HepG2 (cell line): ENCODE measurements around the gene EMILIN1. TPM values are rescaled to one million over a fixed set of nuclear protein-coding genes. Genes with fewer than 3 reads are reported as not detected.

Experiments
- ATAC-seq: fragments of 200-7000 bp; cut with Tn5 transposase; 3 replicates; pipeline ENCODE4 v1.9.1; 2020; ENCODE audit warnings: mild to moderate bottlenecking, moderate library complexity
- BruUV-seq: library from RNA; stranded (reverse); fragments of 400-500 nt; replicated peaks from 2 replicates; lab custom pipeline; 2021; lab: Mats Ljungman, UMichigan
- CTCF ChIA-PET: fragments of 300-600 bp; formaldehyde crosslinking; extraction: SDS; loops from one replicate; lab custom pipeline; 2021; ENCODE audit warnings: low total read pairs, inconsistent platforms, low intra/inter-chr PET ratio; lab: Yijun Ruan, JAX
- POLR2A ChIA-PET: fragments of 350-600 bp; sonication (Branson Sonifier 250); formaldehyde crosslinking; loops from one replicate; lab custom pipeline; 2020; ENCODE audit warnings: antibody characterized with exemption, inconsistent platforms; lab: Yijun Ruan, JAX
- DNase-seq: peaks from one replicate; pipeline ENCODE4 v3.0.0-alpha.2; 2015; ENCODE audit warnings: low spot score
- FAIRE-seq: peaks from 3 replicates; lab custom pipeline; 2011; peaks lifted over from hg19 to GRCh38; lab: Jason Lieb, UNC
- H2AFZ ChIP-seq: one replicate; pipeline ENCODE4 v1.6.1; 2011; ENCODE audit warnings: low read length, inconsistent platforms
- H3K27ac ChIP-seq: fragments of 300-600 bp; 3 replicates; pipeline ENCODE4 v1.8.0; 2011; ENCODE audit warnings: mixed run types, mild to moderate bottlenecking, mixed read lengths, low read length, inconsistent platforms; ENCODE audit not compliant: insufficient read depth; ENCODE audit errors: extremely low read length
- H3K27me3 ChIP-seq, 2 experiments: fragments of 200-600 bp in 1 of 2; 2 replicates in 1 of 2; 3 replicates in 1 of 2; pipeline versions ENCODE4 v1.6.0 to v1.8.0; 2011; ENCODE audit warnings: low read length in 2 of 2, mild to moderate bottlenecking in 2 of 2, moderate library complexity in 2 of 2, inconsistent platforms in 1 of 2; ENCODE audit not compliant: insufficient read depth in 2 of 2, control insufficient read depth in 1 of 2
- H3K36me3 ChIP-seq, 2 experiments: fragments of 200-600 bp in 1 of 2; replicated peaks in 1 of 2; 2 replicates in 1 of 2; 3 replicates in 1 of 2; pipeline versions ENCODE4 v1.5.1 to v1.8.0; 2011; ENCODE audit warnings: low read length in 2 of 2, inconsistent platforms in 1 of 2; ENCODE audit not compliant: insufficient read depth in 2 of 2, control insufficient read depth in 1 of 2
- H3K4me1 ChIP-seq: 2 replicates; pipeline ENCODE4 v1.5.1; 2012; ENCODE audit warnings: low read length, inconsistent platforms; ENCODE audit not compliant: insufficient read depth
- H3K4me2 ChIP-seq: 2 replicates; pipeline ENCODE4 v1.6.0; 2011; ENCODE audit warnings: low read depth, low read length, inconsistent platforms
- H3K4me3 ChIP-seq, 3 experiments: fragments of 200-600 bp in 1 of 3; sonication (generic), shearing (Covaris generic) in 1 of 3; replicated peaks in 1 of 3; 2 replicates each; pipeline ENCODE4 v1.5.1; 2011 to 2016; ENCODE audit warnings: low read length in 3 of 3, inconsistent platforms in 2 of 3, low read depth in 2 of 3, mild to moderate bottlenecking in 2 of 3, control low read depth in 1 of 3, mixed read lengths in 1 of 3; ENCODE audit not compliant: insufficient read depth in 1 of 3
- H3K79me2 ChIP-seq: one replicate; pipeline ENCODE4 v1.6.1; 2011; ENCODE audit warnings: low read length, inconsistent platforms; ENCODE audit not compliant: insufficient read depth
- H3K9ac ChIP-seq: 2 replicates; pipeline ENCODE4 v1.6.0; 2011; ENCODE audit warnings: mild to moderate bottlenecking, low read depth, low read length, inconsistent platforms; ENCODE audit not compliant: insufficient read depth
- H3K9me3 ChIP-seq: 2 replicates; pipeline ENCODE4 v1.5.1; 2012; ENCODE audit warnings: mild to moderate bottlenecking, low read length
- H4K20me1 ChIP-seq: 2 replicates; pipeline ENCODE4 v1.6.0; 2011; ENCODE audit warnings: inconsistent platforms, mild to moderate bottlenecking, low read length, moderate library complexity; ENCODE audit not compliant: insufficient read depth
- DNMT1 ChIP-seq: sonication (generic); formaldehyde crosslinking; IDR thresholded peaks from 2 replicates; pipeline ENCODE4 v1.5.1; 2020; ENCODE audit warnings: mild to moderate bottlenecking, missing genetic modification reagents
- ERF ChIP-seq: IDR thresholded peaks from 2 replicates; pipeline ENCODE4 v1.6.1; 2018; ENCODE audit warnings: missing biosample characterization, missing genetic modification reagents
- POLR2G ChIP-seq: fragments of 200-400 bp; formaldehyde crosslinking; IDR thresholded peaks from 2 replicates; pipeline ENCODE4 v1.6.1; 2018; ENCODE audit warnings: mild to moderate bottlenecking, low read depth, low read length, moderate library complexity
- RBFOX2 ChIP-seq: fragments of 200-400 bp; formaldehyde crosslinking; IDR thresholded peaks from 2 replicates; pipeline ENCODE4 v1.6.1; 2017; ENCODE audit warnings: low read depth, mild to moderate bottlenecking, low read length
- RFX3 ChIP-seq: IDR thresholded peaks from 2 replicates; pipeline ENCODE4 v1.6.1; 2016; ENCODE audit warnings: missing biosample characterization, missing genetic modification reagents
- SETDB1 ChIP-seq: sonication (generic); formaldehyde crosslinking; IDR thresholded peaks from 2 replicates; pipeline ENCODE4 v1.5.1; 2020; ENCODE audit warnings: missing genetic modification reagents, mild to moderate bottlenecking, borderline replicate concordance
- SP1 ChIP-seq, 2 experiments: fragments of 450-650 bp in 1 of 2; sonication (generic) in 1 of 2; formaldehyde crosslinking in 1 of 2; IDR thresholded peaks; 2 replicates each; pipeline versions ENCODE4 v1.4.0 to v1.6.1; 2016 to 2020; ENCODE audit warnings: missing genetic modification reagents in 1 of 2
- TRIM24 ChIP-seq: sonication (generic); formaldehyde crosslinking; IDR thresholded peaks from 2 replicates; pipeline ENCODE4 v1.8.0; 2022; ENCODE audit warnings: mild to moderate bottlenecking, missing genetic modification reagents
- YEATS2 ChIP-seq: sonication (generic); formaldehyde crosslinking; IDR thresholded peaks from 2 replicates; pipeline ENCODE4 v1.4.0; 2020; ENCODE audit warnings: missing genetic modification reagents, borderline replicate concordance
- ZNF367 ChIP-seq: sonication (generic); formaldehyde crosslinking; IDR thresholded peaks from 2 replicates; pipeline ENCODE4 v1.4.0; 2020; ENCODE audit warnings: missing genetic modification reagents, borderline replicate concordance
- ZNF431 ChIP-seq: sonication (generic); formaldehyde crosslinking; IDR thresholded peaks from 2 replicates; pipeline ENCODE4 v1.9.0; 2022; ENCODE audit warnings: missing genetic modification reagents, low read depth, mild to moderate bottlenecking, borderline replicate concordance
- ZNF709 ChIP-seq: sonication (generic); formaldehyde crosslinking; IDR thresholded peaks from 2 replicates; pipeline ENCODE4 v1.5.0; 2020; ENCODE audit warnings: mild to moderate bottlenecking, missing genetic modification reagents
- ZNF720 ChIP-seq: sonication (generic); formaldehyde crosslinking; IDR thresholded peaks from 2 replicates; pipeline ENCODE4 v1.4.0; 2020; ENCODE audit warnings: missing genetic modification reagents
- ZNF749 ChIP-seq: sonication (generic); formaldehyde crosslinking; IDR thresholded peaks from 2 replicates; pipeline ENCODE4 v1.8.0; 2022; ENCODE audit warnings: mild to moderate bottlenecking, missing genetic modification reagents, moderate library complexity, borderline replicate concordance
- WGBS: methylation state at CpG from one replicate; pipeline ENCODE4 v1.1.6; 2017; ENCODE audit warnings: low lambda C conversion rate; 5-methylcytosine and 5-hydroxymethylcytosine counted together
- in situ Hi-C: cut with HindIII; loops from 2 replicates; pipeline ENCODE4 v1.10.0; 2017; ENCODE audit warnings: low pct_unique_long_range_greater_than_20kb; ENCODE audit not compliant: extremely low pct_ligation_motif_present
- intact Hi-C: fragments of 100-400 bp; cut with micrococcal nuclease; formaldehyde crosslinking; loops from one replicate; pipeline ENCODE4 v1.10.0; 2022; ENCODE audit not compliant: unreplicated experiment
- polyA plus RNA-seq, 8 experiments: library from polyadenylated mRNA; depleted of rRNA in 3 of 8; stranded (reverse) in 7 of 8; unstranded in 1 of 8; fragments of >200 nt; fragmentation: Illumina TruSeq in 4 of 8; extraction: Trizol in 4 of 8; gene quantifications; 2 replicates each; pipeline versions ENCODE4 v1.2.1 to v1.2.3, GENCODE V29; 2011 to 2016; ENCODE audit warnings: low read depth in 4 of 8, missing spikeins in 1 of 8, mixed read lengths in 1 of 8; ENCODE audit not compliant: insufficient read depth in 1 of 8
- total RNA-seq, 5 experiments: library from RNA; depleted of rRNA; stranded (reverse); fragments of >200 nt; fragmentation: Illumina TruSeq; extraction: Trizol; gene quantifications; 2 replicates each; pipeline ENCODE4 v1.2.3, GENCODE V29; 2016; ENCODE audit warnings: low read depth in 1 of 5
- TF ChIP-seq, protein P1 (sequence below): IDR thresholded peaks from 2 replicates; pipeline ENCODE4 v1.6.1; 2016; ENCODE audit warnings: mild to moderate bottlenecking
- TF ChIP-seq, protein P2 (sequence below): sonication (generic); formaldehyde crosslinking; IDR thresholded peaks from 2 replicates; pipeline ENCODE4 v1.8.0; 2022; ENCODE audit warnings: mild to moderate bottlenecking, missing genetic modification reagents
- TF ChIP-seq, protein P3 (sequence below): IDR thresholded peaks from 2 replicates; pipeline ENCODE4 v1.6.1; 2018; ENCODE audit warnings: missing genetic modification reagents, mild to moderate bottlenecking, missing compliant biosample characterization
- TF ChIP-seq, protein P4 (sequence below): sonication (generic); formaldehyde crosslinking; IDR thresholded peaks from 2 replicates; pipeline ENCODE4 v1.5.0; 2020; ENCODE audit warnings: missing genetic modification reagents

EMILIN1 gene
- total and polyA plus RNA-seq, 2 of the 13 experiments (the other 11 are each of a cell fraction or from before 2014, with no cell fraction given) = 8.1 to 9.7 TPM

DNA sequence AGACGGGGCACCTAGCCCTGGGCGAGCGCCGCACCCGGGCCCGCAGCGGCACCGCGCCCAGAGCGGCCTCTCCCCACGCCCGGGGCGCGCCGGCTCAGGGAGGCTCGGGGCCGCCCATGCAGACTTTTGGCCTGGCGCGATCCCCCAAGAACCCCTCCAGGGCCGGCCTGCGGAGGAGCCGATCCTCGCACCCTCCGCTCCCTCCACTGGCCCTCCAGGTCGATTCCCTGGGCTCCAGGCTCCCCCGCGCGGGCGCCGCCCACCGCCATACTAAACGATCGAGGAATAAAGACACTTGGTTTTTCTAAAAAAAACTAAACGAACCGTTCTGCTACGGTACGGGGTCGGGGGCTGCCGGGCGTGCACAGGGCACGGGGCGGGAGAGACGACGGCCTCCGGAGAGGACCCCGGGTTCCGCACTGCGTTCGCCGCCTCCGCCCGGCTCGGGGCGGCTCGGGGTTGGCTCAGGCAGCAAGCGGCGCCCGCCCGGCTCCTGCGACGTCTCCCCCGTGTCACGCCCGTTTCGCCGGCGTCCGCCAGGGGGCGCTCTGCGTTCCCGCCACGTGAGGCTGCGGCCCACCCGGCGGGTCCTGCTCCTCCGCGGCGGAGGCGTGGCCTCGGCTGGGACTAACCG is 7.8 kb downstream of the EMILIN1 start:
- 2% methylated on average over 51 of the region's 81 CpGs for WGBS
- Histone ChIP-seq H3K9me3 (no peaks in the 10 kb centered on the region), H3K4me1 (peaks cover 74% of the 10 kb centered on the region), H3K4me3 (peak overlapping the region; percentile 51 to 99 (median 74)), H3K27me3 (no peaks in the 10 kb centered on the region), H4K20me1 (no peaks in the 10 kb centered on the region), H3K36me3 (no peaks in the 10 kb centered on the region; a peak in 3 of 5 replicates), H3K9ac (peak overlapping the region; percentile 63), H3K79me2 (peaks cover 39% of the 10 kb centered on the region), H3K27ac (peak overlapping the region; percentile 65), H2AFZ (no peak overlapping the region), H3K4me2 (peak overlapping the region; percentile 84)
- intact Hi-C loops = loop anchor here (1.0 to 10.0 kb wide), 4 partner anchors 36 to 1161 kb away; partner anchors contain the start of gene TMEM214
- BruUV-seq = no TSS peak
- in situ Hi-C loops = no loop called here
- ChIA-PET POLR2A (interaction anchor here (1.0 to 9.2 kb wide), 14 partner anchors 9 to 216 kb away, joined by 3 to 106 read pairs (median 8); partner anchors contain the start of genes ABHD1, AGBL5, ATRAID and OST4), CTCF (interaction anchor here (0.8 to 2.0 kb wide), 5 partner anchors 12 to 217 kb away, joined by 3 to 9 read pairs (median 3); no protein-coding TSS in a partner anchor)
- DNase-seq (peak; percentile 87), ATAC-seq (peak; percentile 83), FAIRE-seq (no peak)
- TF ChIP-seq YEATS2 (CRISPR knock-in tag) (peak; percentile 89), SP1 (IDR thresholded peaks at IDR 0.05) (no peak), SP1 (CRISPR knock-in tag; IDR thresholded peaks at IDR 0.05) (peak; percentile 89), DNMT1 (no peak; the same call in 1 of the 2 replicates), TRIM24 (no peak), ZNF367 (CRISPR knock-in tag) (no peak; the same call in 1 of the 2 replicates), ZNF749 (CRISPR knock-in tag) (peak; percentile 55; the same call in 1 of the 2 replicates), RFX3 (CRISPR knock-in tag) (no peak), RBFOX2 (peak; percentile 80), ZNF709 (CRISPR knock-in tag) (0 out of 2 replicates have a peak, but pooled peaks have one; percentile 33), SETDB1 (CRISPR knock-in tag) (no peak), ERF (CRISPR knock-in tag) (peak; percentile 88), POLR2G (peak; percentile 77), ZNF720 (CRISPR knock-in tag) (no peak), ZNF431 (peak; percentile 78; the same call in 1 of the 2 replicates)
- TF ChIP-seq, protein P1, sequence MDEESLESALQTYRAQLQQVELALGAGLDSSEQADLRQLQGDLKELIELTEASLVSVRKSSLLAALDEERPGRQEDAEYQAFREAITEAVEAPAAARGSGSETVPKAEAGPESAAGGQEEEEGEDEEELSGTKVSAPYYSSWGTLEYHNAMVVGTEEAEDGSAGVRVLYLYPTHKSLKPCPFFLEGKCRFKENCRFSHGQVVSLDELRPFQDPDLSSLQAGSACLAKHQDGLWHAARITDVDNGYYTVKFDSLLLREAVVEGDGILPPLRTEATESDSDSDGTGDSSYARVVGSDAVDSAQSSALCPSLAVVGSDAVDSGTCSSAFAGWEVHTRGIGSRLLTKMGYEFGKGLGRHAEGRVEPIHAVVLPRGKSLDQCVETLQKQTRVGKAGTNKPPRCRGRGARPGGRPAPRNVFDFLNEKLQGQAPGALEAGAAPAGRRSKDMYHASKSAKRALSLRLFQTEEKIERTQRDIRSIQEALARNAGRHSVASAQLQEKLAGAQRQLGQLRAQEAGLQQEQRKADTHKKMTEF = peak; percentile 78
- TF ChIP-seq, protein P2, sequence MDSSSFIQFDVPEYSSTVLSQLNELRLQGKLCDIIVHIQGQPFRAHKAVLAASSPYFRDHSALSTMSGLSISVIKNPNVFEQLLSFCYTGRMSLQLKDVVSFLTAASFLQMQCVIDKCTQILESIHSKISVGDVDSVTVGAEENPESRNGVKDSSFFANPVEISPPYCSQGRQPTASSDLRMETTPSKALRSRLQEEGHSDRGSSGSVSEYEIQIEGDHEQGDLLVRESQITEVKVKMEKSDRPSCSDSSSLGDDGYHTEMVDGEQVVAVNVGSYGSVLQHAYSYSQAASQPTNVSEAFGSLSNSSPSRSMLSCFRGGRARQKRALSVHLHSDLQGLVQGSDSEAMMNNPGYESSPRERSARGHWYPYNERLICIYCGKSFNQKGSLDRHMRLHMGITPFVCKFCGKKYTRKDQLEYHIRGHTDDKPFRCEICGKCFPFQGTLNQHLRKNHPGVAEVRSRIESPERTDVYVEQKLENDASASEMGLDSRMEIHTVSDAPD (CRISPR knock-in tag) = 0 out of 2 replicates have a peak, but pooled peaks have one; percentile 70
- TF ChIP-seq, protein P3, sequence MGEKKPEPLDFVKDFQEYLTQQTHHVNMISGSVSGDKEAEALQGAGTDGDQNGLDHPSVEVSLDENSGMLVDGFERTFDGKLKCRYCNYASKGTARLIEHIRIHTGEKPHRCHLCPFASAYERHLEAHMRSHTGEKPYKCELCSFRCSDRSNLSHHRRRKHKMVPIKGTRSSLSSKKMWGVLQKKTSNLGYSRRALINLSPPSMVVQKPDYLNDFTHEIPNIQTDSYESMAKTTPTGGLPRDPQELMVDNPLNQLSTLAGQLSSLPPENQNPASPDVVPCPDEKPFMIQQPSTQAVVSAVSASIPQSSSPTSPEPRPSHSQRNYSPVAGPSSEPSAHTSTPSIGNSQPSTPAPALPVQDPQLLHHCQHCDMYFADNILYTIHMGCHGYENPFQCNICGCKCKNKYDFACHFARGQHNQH = peak; percentile 54; the same call in 1 of the 2 replicates
- TF ChIP-seq, protein P4, sequence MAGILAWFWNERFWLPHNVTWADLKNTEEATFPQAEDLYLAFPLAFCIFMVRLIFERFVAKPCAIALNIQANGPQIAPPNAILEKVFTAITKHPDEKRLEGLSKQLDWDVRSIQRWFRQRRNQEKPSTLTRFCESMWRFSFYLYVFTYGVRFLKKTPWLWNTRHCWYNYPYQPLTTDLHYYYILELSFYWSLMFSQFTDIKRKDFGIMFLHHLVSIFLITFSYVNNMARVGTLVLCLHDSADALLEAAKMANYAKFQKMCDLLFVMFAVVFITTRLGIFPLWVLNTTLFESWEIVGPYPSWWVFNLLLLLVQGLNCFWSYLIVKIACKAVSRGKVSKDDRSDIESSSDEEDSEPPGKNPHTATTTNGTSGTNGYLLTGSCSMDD = no peak; the same call in 1 of the 2 replicates
